Heart left ventricle (tissue), 16 donors: ENCODE measurements around the gene TXN. TPM values are rescaled to one million over a fixed set of nuclear protein-coding genes. Genes with fewer than 3 reads are reported as not detected.

Experiments used
- ATAC-seq, 4 donors: fragments of 200-7000 bp; cut with Tn5 transposase; one replicate each; pipeline ENCODE4 v1.9.1; 2020 to 2022; ENCODE audit warnings: moderate library complexity in 4 of 4, mild to moderate bottlenecking in 3 of 4, moderate number of reproducible peaks in 1 of 4
- DNase-seq, 5 donors: peaks; one replicate each; pipeline ENCODE4 v3.0.0-alpha.2; 2020
- H3K27ac ChIP-seq, 12 donors: fragments of 200-600 bp; sonication (generic) in 4 of 12; one replicate each; pipeline versions ENCODE4 v1.5.0 to v1.8.0; 2016 to 2022; ENCODE audit warnings: mild to moderate bottlenecking in 2 of 12
- H3K27me3 ChIP-seq, 9 donors: fragments of 200-600 bp; sonication (generic) in 2 of 9; one replicate each; pipeline versions ENCODE4 v1.5.1 to v1.8.0; 2016 to 2022; ENCODE audit warnings: mild to moderate bottlenecking in 3 of 9
- H3K36me3 ChIP-seq, 9 donors: fragments of 200-600 bp; sonication (generic) in 2 of 9; one replicate each; pipeline versions ENCODE4 v1.5.0 to v1.8.0; 2018 to 2022; ENCODE audit warnings: mild to moderate bottlenecking in 2 of 9
- H3K4me1 ChIP-seq, 12 donors: fragments of 200-600 bp; sonication (generic) in 4 of 12; one replicate each; pipeline versions ENCODE4 v1.5.0 to v1.8.0; 2016 to 2022; ENCODE audit warnings: mild to moderate bottlenecking in 3 of 12
- H3K4me3 ChIP-seq, 12 donors: fragments of 200-600 bp; sonication (generic) in 4 of 12; one replicate each; pipeline versions ENCODE4 v1.5.0 to v1.8.0; 2017 to 2022; ENCODE audit warnings: mild to moderate bottlenecking in 9 of 12, moderate library complexity in 4 of 12
- H3K9me3 ChIP-seq, 12 donors: fragments of 200-600 bp; sonication (generic) in 4 of 12; one replicate each; pipeline versions ENCODE4 v1.5.0 to v1.8.0; 2016 to 2022; ENCODE audit warnings: mild to moderate bottlenecking in 1 of 12
- POLR2A ChIP-seq, 2 donors: fragments of 450-650 bp; IDR thresholded peaks; one replicate each; pipeline ENCODE4 v1.6.1; 2017; ENCODE audit warnings: antibody characterized with exemption in 2 of 2, mild to moderate bottlenecking in 2 of 2, moderate library complexity in 2 of 2
- WGBS, 4 donors: extraction: QIAGEN DNeasy Blood & Tissue Kit in 2 of 4; methylation state at CpG; one replicate each; pipeline versions ENCODE4 v1.1.5 to v1.1.7; 2013 to 2018; 5-methylcytosine and 5-hydroxymethylcytosine counted together
- intact Hi-C, 10 donors: fragments of 100-400 bp; cut with DNase I; formaldehyde crosslinking; loops; one replicate each; pipeline versions ENCODE4 v1.11.1 to v1.14.2; 2022
- polyA plus RNA-seq, 2 donors: library from polyadenylated mRNA; stranded (reverse); fragments of 200-250 nt; gene quantifications; one replicate each; pipeline ENCODE4 v1.2.3, GENCODE V29; 2013
- total RNA-seq, 9 donors: library from RNA; depleted of rRNA in 2 of 9; stranded (reverse); fragments of >200 nt in 2 of 9; fragmentation: NEBNext Ultra II Directional in 3 of 9; extraction: Animal tissue kit (Norgen Biotek cat#: 25700) in 3 of 9; gene quantifications; one replicate each; pipeline versions ENCODE4 v1.1.0 to v1.2.4, GENCODE V29; 2016 to 2023
- TF ChIP-seq, protein P1 (sequence below), 12 donors: fragments of 200-600 bp; sonication (generic) in 4 of 12; IDR thresholded peaks; one replicate each; pipeline versions ENCODE4 v1.5.0 to v1.8.0; 2018 to 2022; ENCODE audit warnings: antibody characterized with exemption in 12 of 12, mild to moderate bottlenecking in 5 of 12
- donor health status: ischemic (EF 13 %, LVEDD 7.1; RV severe dilation, severe dysfunction).
- donor health status: healthy with polysubstance abuse.
- donor health status: DM: no; HTN: yes; CAD: no.
- donor health status: DM: no; HTN: no; CAD: no.
- donor health status: ischemic (EF 25% LVEDD 6.9; RV normal size, moderate dysfunction).
- donor health status: ischemic (EF 25% LVEDD 5.7; RV mildly dilated, moderate dysfunction).
- donor health status: healthy.
- donor health status: DM: yes; HTN: yes; CAD: no.
- donor health status: ischemic (EF 35%, LVEDD 5.7; RV mildly dilated, moderate dysfunction).
- donor health status: nonischemic (EF 11% LVEDD 7.7; RV severe dilation, severe dysfunction).
- donor health status: DM: yes; HTN: yes; CAD: no.
- donor health status: PGD.
- donor health status: ischemic (EF 29% LVEDD 5.4; RV normal size, mild dysfunction).
- donor health status: nonischemic (EF 23%, LVEDD 6.1; RV moderate dilation, normal function).

TXN gene
- total and polyA plus RNA-seq, 11 donors = 48.6 to 173 (median 71.7) TPM

DNA sequence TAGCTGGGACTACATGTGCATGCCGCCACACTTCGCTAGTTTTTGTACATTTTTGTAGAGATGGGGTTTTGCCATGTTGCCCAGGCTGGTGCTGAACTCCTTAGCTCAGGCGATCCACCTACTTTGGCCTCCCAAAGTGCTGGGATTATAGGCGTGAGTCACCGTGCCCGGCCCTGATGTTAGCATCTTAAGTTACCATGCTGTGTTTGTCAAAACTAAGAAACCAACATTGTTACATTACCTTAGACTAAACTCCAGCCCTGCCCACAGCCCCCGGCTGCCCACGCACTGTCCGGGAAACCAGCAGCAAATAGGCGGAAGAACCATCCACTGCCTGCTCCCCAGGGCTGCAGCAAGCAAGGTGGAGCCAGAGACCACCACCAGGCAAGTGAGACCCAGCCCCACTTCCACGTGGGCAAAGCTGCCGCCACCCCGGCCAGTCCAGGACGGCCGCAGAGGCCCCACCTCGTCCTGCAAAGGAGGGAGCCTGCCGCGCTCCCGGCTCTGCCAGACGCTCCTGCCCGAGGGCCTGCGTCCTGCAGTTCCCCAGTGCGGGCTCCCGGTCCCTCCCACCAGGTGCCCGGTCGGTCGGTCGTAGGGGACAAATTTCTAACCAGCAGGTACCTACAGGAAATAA lies 35.7 kb upstream of the TXN start:
- WGBS, 4 donors = 80 to 94% (median 88%) methylated on average over 23 to 28 of the region's 28 CpGs
- no peaks in the 10 kb centered on the region for H3K9me3 ChIP-seq
- no peaks in the 10 kb centered on the region for H3K36me3 ChIP-seq
- intact Hi-C loops = no loop called here
- H3K27me3 ChIP-seq = no peaks in the 10 kb centered on the region
- no peaks in the 10 kb centered on the region for H3K4me1 ChIP-seq
- no peak for TF ChIP-seq POLR2A (IDR thresholded peaks at IDR 0.05)
- TF ChIP-seq, protein P1, sequence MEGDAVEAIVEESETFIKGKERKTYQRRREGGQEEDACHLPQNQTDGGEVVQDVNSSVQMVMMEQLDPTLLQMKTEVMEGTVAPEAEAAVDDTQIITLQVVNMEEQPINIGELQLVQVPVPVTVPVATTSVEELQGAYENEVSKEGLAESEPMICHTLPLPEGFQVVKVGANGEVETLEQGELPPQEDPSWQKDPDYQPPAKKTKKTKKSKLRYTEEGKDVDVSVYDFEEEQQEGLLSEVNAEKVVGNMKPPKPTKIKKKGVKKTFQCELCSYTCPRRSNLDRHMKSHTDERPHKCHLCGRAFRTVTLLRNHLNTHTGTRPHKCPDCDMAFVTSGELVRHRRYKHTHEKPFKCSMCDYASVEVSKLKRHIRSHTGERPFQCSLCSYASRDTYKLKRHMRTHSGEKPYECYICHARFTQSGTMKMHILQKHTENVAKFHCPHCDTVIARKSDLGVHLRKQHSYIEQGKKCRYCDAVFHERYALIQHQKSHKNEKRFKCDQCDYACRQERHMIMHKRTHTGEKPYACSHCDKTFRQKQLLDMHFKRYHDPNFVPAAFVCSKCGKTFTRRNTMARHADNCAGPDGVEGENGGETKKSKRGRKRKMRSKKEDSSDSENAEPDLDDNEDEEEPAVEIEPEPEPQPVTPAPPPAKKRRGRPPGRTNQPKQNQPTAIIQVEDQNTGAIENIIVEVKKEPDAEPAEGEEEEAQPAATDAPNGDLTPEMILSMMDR (IDR thresholded peaks at IDR 0.05) = no peak
- H3K4me3 ChIP-seq = no peak overlapping the region
- DNase-seq (no peak), ATAC-seq (no peak)
- H3K27ac ChIP-seq = no peak overlapping the region

DNA sequence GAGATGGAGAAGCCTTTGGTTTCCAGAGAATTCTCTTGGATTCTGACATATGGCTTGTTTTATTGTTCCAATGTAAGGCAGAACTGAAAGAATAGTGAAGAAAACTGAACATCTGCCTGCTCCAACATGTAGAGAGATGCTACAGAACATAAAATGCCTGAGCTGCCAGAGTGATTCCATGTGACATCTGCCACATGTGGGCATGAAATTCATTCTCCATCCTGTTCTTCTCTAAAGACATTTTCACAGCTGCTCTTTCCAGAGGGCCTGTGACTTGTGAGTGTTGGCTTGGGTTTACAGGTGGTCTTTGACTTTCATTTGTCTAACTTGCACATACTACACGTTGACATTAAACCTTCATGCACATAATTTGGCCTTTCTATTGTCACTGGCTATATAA lies 33.7 kb upstream of the TXN start:
- no peaks in the 10 kb centered on the region for H3K36me3 ChIP-seq
- H3K27ac ChIP-seq = no peak overlapping the region
- WGBS, 4 donors = 70 to 91% (median 73%) methylated on average over 1 of the region's 1 CpG
- no peak overlapping the region for H3K4me3 ChIP-seq
- no peaks in the 10 kb centered on the region for H3K9me3 ChIP-seq
- no peak for DNase-seq
- no peaks in the 10 kb centered on the region for H3K27me3 ChIP-seq
- TF ChIP-seq, protein P1 (IDR thresholded peaks at IDR 0.05) = no peak
- no peak for TF ChIP-seq POLR2A (IDR thresholded peaks at IDR 0.05)
- intact Hi-C loops = no loop called here
- no peak for ATAC-seq
- no peaks in the 10 kb centered on the region for H3K4me1 ChIP-seq

DNA sequence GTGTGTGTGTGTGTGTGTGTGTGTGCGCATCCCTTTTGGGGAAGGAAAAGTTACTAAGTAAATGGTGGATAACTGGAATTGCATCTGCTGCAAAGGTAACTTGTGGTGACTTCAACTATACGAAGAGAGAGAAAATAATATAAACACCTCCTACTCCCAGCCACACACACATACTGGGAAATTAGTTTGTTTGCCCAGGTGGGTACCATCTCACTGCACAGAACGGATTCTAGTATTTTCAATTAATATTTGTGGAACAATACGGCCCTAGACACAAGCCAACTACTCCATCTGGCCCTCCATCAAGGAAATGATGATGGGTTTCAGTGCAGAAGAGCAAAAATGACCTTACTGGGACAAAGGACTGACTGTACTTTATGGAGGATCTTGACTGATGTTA lies 32.2 kb upstream of the TXN start:
- H3K27me3 ChIP-seq = peaks cover 0 to under 1% (median 0%) of the 10 kb centered on the region in 9 donors
- no peak for ATAC-seq
- H3K4me1 ChIP-seq = no peaks in the 10 kb centered on the region
- H3K4me3 ChIP-seq = no peak overlapping the region
- no peak for TF ChIP-seq POLR2A (IDR thresholded peaks at IDR 0.05)
- TF ChIP-seq, protein P1 (IDR thresholded peaks at IDR 0.05) = no peak
- no peak overlapping the region for H3K27ac ChIP-seq
- WGBS, 4 donors = 81 to 91% (median 86%) methylated on average over 4 of the region's 4 CpGs
- no peaks in the 10 kb centered on the region for H3K9me3 ChIP-seq
- no peak for DNase-seq
- intact Hi-C loops = no loop called here
- H3K36me3 ChIP-seq = no peaks in the 10 kb centered on the region

DNA sequence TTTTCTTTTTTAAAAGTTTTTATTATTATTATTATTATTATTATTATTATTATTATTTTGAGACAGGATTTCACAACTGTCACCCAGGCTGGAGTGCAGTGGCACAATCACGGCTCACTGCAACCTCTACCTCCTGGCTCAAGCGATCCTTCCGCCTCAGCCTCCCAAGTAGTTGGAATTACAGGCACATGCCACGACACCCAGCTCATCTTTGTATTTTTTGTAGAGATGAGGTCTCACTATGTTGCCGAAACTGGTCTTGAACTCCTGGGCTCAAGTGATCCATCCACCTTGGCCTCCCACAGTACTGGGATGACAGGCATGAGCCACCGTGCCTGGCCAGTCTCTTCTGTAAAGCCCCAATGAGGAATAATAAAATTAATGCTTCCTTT lies 31.0 kb upstream of the TXN start:
- no peak for TF ChIP-seq POLR2A (IDR thresholded peaks at IDR 0.05)
- TF ChIP-seq, protein P1 (IDR thresholded peaks at IDR 0.05) = no peak
- intact Hi-C loops = no loop called here

More for the DNA sequence above, 31.0 kb upstream of the TXN start:
- H3K9me3 ChIP-seq = no peaks in the 10 kb centered on the region
- no peak for ATAC-seq
- peaks cover 0 to 4% (median 0%) of the 10 kb centered on the region in 9 donors for H3K27me3 ChIP-seq
- peaks cover 0 to under 1% (median 0%) of the 10 kb centered on the region in 12 donors for H3K4me1 ChIP-seq
- DNase-seq = no peak
- H3K27ac ChIP-seq = no peak overlapping the region
- H3K36me3 ChIP-seq = no peaks in the 10 kb centered on the region
- 91 to 95% (median 94%) methylated on average over 6 of the region's 6 CpGs for WGBS, 4 donors
- H3K4me3 ChIP-seq = no peak overlapping the region
